ENCODE data around the gene SRL.

- TF ChIP-seq CHD2 (IDR thresholded peaks at IDR 0.05; ENCODE audit: low read length, partially characterized antibody) (no peak), REST (IDR thresholded peaks at IDR 0.05; ENCODE audit: low read depth, low read length) (no peak), CTCF (IDR thresholded peaks at IDR 0.05) (no peak), NRF1 (IDR thresholded peaks at IDR 0.05; ENCODE audit: low read depth, low read length) (no peak), EP300 (IDR thresholded peaks at IDR 0.05; ENCODE audit: borderline replicate concordance in 1 of 2, low read depth in 1 of 2, low read length in 1 of 2) (no peak), FOXJ3 (CRISPR knock-in tag; IDR thresholded peaks at IDR 0.05) (no peak), SIN3A (IDR thresholded peaks at IDR 0.05; ENCODE audit: borderline replicate concordance, low read depth, low read length) (no peak), MAX (IDR thresholded peaks at IDR 0.05; ENCODE audit: low read depth) (no peak), USF2 (IDR thresholded peaks at IDR 0.05; ENCODE audit: borderline replicate concordance, low read depth, low read length) (no peak), GABPA (IDR thresholded peaks at IDR 0.05; ENCODE audit: low read depth) (no peak), RCOR1 (IDR thresholded peaks at IDR 0.05; ENCODE audit: low read length) (no peak)
Measured at GRCh38 chr16:4178468-4179010, 63.3 kb downstream of the SRL start.
